ENCODE results near the gene PRND.
"Not testable (repeated sequence)": the region's sequence is repeated elsewhere in the genome, so short reads cannot be mapped to it uniquely, and the experiment has no call there.

Gene PRND

GRCh38 chr20:4759100-4759884, 37.6 kb downstream of the PRND start:
- H3K4me3 ChIP-seq (ENCODE audit: low read depth, low read length); DNase-seq (ENCODE audit: low read depth): not testable (repeated sequence)
- peak; percentile 25 for TF ChIP-seq CTCF (conservative IDR thresholded peaks at IDR 0.05; ENCODE audit: low read depth, low read length)

- no peak overlapping the region for H3K4me3 ChIP-seq (ENCODE audit: low read depth, low read length)
- no peak for TF ChIP-seq CTCF (conservative IDR thresholded peaks at IDR 0.05; ENCODE audit: low read depth, low read length)
- DNase-seq (ENCODE audit: low read depth): no peak
Observed at GRCh38 chr20:4763261-4763660, 41.6 kb downstream of the PRND start.

- H3K4me3 ChIP-seq (ENCODE audit: low read depth, low read length): no peak overlapping the region
- no peak for TF ChIP-seq CTCF (conservative IDR thresholded peaks at IDR 0.05; ENCODE audit: low read depth, low read length)
- DNase-seq (ENCODE audit: low read depth): no peak
Observed at GRCh38 chr20:4763723-4764510, 42.2 kb downstream of the PRND start.

GRCh38 chr20:4764805-4765204, 43.1 kb downstream of the PRND start:
- H3K4me3 ChIP-seq (ENCODE audit: low read depth, low read length): no peak overlapping the region
- no peak for TF ChIP-seq CTCF (conservative IDR thresholded peaks at IDR 0.05; ENCODE audit: low read depth, low read length)
- DNase-seq (ENCODE audit: low read depth): no peak

GRCh38 chr20:4765681-4766080, 44.0 kb downstream of the PRND start:
- H3K4me3 ChIP-seq (ENCODE audit: low read depth, low read length): no peak overlapping the region
- no peak for TF ChIP-seq CTCF (conservative IDR thresholded peaks at IDR 0.05; ENCODE audit: low read depth, low read length)
- DNase-seq (ENCODE audit: low read depth): no peak

GRCh38 chr20:4766631-4767030, 44.9 kb downstream of the PRND start:
- no peak for TF ChIP-seq CTCF (conservative IDR thresholded peaks at IDR 0.05; ENCODE audit: low read depth, low read length)
- DNase-seq (ENCODE audit: low read depth): no peak
- H3K4me3 ChIP-seq (ENCODE audit: low read depth, low read length): no peak overlapping the region
